D341Med (cell line): Measurements from ENCODE around the gene MFF.

Experiments used
- DNase-seq: peaks from one replicate; pipeline ENCODE4 v3.0.0; 2012; ENCODE audit warnings: low spot score

Gene MFF

GRCh38 chr2:227335713-227336112, 10.7 kb downstream of the MFF start:
- DNase-seq = no peak

GRCh38 chr2:227337442-227337841, 12.4 kb downstream of the MFF start:
- DNase-seq = no peak

GRCh38 chr2:227339098-227339599, 14.1 kb downstream of the MFF start:
- DNase-seq = no peak

- no peak for DNase-seq
Measured at GRCh38 chr2:227340106-227340505, 15.1 kb downstream of the MFF start.

GRCh38 chr2:227341553-227341952, 16.5 kb downstream of the MFF start:
- no peak for DNase-seq

GRCh38 chr2:227344231-227344630, 19.2 kb downstream of the MFF start:
- DNase-seq = no peak

GRCh38 chr2:227347117-227347516, 22.1 kb downstream of the MFF start:
- DNase-seq = peak; percentile 20

GRCh38 chr2:227348324-227348723, 23.3 kb downstream of the MFF start:
- no peak for DNase-seq

GRCh38 chr2:227349989-227350612, 25.1 kb downstream of the MFF start:
- DNase-seq = no peak

GRCh38 chr2:227351639-227352038, 26.6 kb downstream of the MFF start:
- DNase-seq = no peak

- no peak for DNase-seq
Measured at GRCh38 chr2:227360351-227360750, 35.3 kb downstream of the MFF start.

- DNase-seq = no peak
Measured at GRCh38 chr2:227363756-227364155, 38.7 kb downstream of the MFF start.

- DNase-seq = peak; percentile 43
Measured at GRCh38 chr2:227364585-227365263, 39.7 kb downstream of the MFF start.

GRCh38 chr2:227365833-227366232, 40.8 kb downstream of the MFF start:
- DNase-seq = no peak

- DNase-seq = no peak
Measured at GRCh38 chr2:227366769-227367426, 41.8 kb downstream of the MFF start.

GRCh38 chr2:227367427-227367795, 42.4 kb downstream of the MFF start:
- DNase-seq = no peak

GRCh38 chr2:227368574-227368973, 43.5 kb downstream of the MFF start:
- DNase-seq = no peak

- no peak for DNase-seq
Measured at GRCh38 chr2:227370092-227370491, 45.0 kb downstream of the MFF start.

- no peak for DNase-seq
Measured at GRCh38 chr2:227370791-227371312, 45.8 kb downstream of the MFF start.

GRCh38 chr2:227373389-227373788, 48.3 kb downstream of the MFF start:
- DNase-seq = no peak

- no peak for DNase-seq
Measured at GRCh38 chr2:227374158-227374557, 49.1 kb downstream of the MFF start.

- peak; percentile 47 for DNase-seq
Measured at GRCh38 chr2:227376656-227377396, 51.8 kb downstream of the MFF start.
